K562 (cell line): ENCODE data around the gene CACYBP. TPM values are rescaled to one million over a fixed set of nuclear protein-coding genes. Genes with fewer than 3 reads are reported as not detected.

Source experiments
- BRCA1 ChIP-seq, 2 experiments: fragments of 450-650 bp in 1 of 2; sonication (generic) in 1 of 2; formaldehyde crosslinking in 1 of 2; IDR thresholded peaks; 2 replicates each; pipeline versions ENCODE4 v1.5.0 to v1.6.1; 2017 to 2020; ENCODE audit warnings: mild to moderate bottlenecking in 1 of 2, missing genetic modification reagents in 1 of 2
- CEBPB ChIP-seq: fragments of 450-650 bp; IDR thresholded peaks from 2 replicates; pipeline ENCODE4 v1.6.1; 2016; ENCODE audit warnings: missing genetic modification characterization, missing compliant biosample characterization
- DNMT1 ChIP-seq: fragments of 450-650 bp; IDR thresholded peaks from 2 replicates; pipeline ENCODE4 v1.6.1; 2016; ENCODE audit warnings: antibody characterized with exemption, mild to moderate bottlenecking
- ELK3 ChIP-seq: fragments of 450-650 bp; formaldehyde crosslinking; IDR thresholded peaks from 2 replicates; pipeline ENCODE4 v1.4.0; 2020; ENCODE audit warnings: mild to moderate bottlenecking
- HDAC8 ChIP-seq: fragments of 450-650 bp; IDR thresholded peaks from 2 replicates; pipeline ENCODE4 v1.6.1; 2016; ENCODE audit warnings: mild to moderate bottlenecking, missing genetic modification characterization, moderate library complexity, missing compliant biosample characterization
- IRF1 ChIP-seq: sonication (generic); formaldehyde crosslinking; IDR thresholded peaks from 2 replicates; pipeline ENCODE4 v1.8.0; 2022; ENCODE audit warnings: missing genetic modification reagents, mild to moderate bottlenecking, borderline replicate concordance
- MTA2 ChIP-seq: fragments of 450-650 bp; IDR thresholded peaks from 2 replicates; pipeline ENCODE4 v1.6.1; 2016; ENCODE audit warnings: low read depth
- NR0B1 ChIP-seq: fragments of 450-650 bp; IDR thresholded peaks from one replicate; pipeline ENCODE4 v1.6.1; 2018; ENCODE audit warnings: mild to moderate bottlenecking, moderate library complexity; ENCODE audit not compliant: partially characterized antibody
- RBBP5 ChIP-seq: fragments of 200-600 bp; sonication (generic); IDR thresholded peaks from 2 replicates; pipeline ENCODE4 v1.6.1; 2012; ENCODE audit warnings: borderline replicate concordance, mild to moderate bottlenecking, low read length, control low read depth, inconsistent platforms; ENCODE audit not compliant: insufficient read depth, poor library complexity, severe bottlenecking
- VEZF1 ChIP-seq: fragments of 200-800 bp; sonication (Bioruptor generic); IDR thresholded peaks from 2 replicates; pipeline ENCODE4 v1.6.1; 2017; ENCODE audit warnings: missing genetic modification characterization, missing compliant biosample characterization
- ZC3H4 ChIP-seq: sonication (generic); formaldehyde crosslinking; IDR thresholded peaks from 2 replicates; pipeline ENCODE4 v1.9.0; 2021; ENCODE audit warnings: missing genetic modification reagents, borderline replicate concordance
- ZNF316 ChIP-seq: fragments of 450-650 bp; IDR thresholded peaks from 2 replicates; pipeline ENCODE4 v1.6.1; 2016
- ZNF717 ChIP-seq: fragments of 250-450 bp; sonication (Bioruptor Pico); IDR thresholded peaks from 2 replicates; pipeline ENCODE4 v1.5.0; 2021
- polyA plus RNA-seq, 8 experiments: library from polyadenylated mRNA; depleted of rRNA in 4 of 8; stranded (reverse) in 5 of 8; unstranded in 3 of 8; fragments of >200 nt; fragmentation: Nextera tagmentation in 2 of 8; fragmentation: Illumina TruSeq in 1 of 8; extraction: Ambion mirVana in 2 of 8; extraction: Trizol in 1 of 8; gene quantifications; 2 replicates each; pipeline versions ENCODE4 v1.2.1 to v1.2.3, GENCODE V29; 2011 to 2014; ENCODE audit warnings: inconsistent platforms in 1 of 8, missing spikeins in 1 of 8
- total RNA-seq, 7 experiments: library from RNA; depleted of rRNA in 6 of 7; stranded (reverse); fragments of >200 nt in 6 of 7; fragmentation: Illumina TruSeq in 2 of 7; extraction: Trizol in 2 of 7; gene quantifications; 2 replicates each; pipeline versions ENCODE4 v1.2.1 to v1.2.3, GENCODE V29; 2011 to 2021; ENCODE audit warnings: low replicate concordance in 1 of 7
- TF ChIP-seq, protein P1 (sequence below): IDR thresholded peaks from 2 replicates; pipeline ENCODE4 v1.6.1; 2012; ENCODE audit warnings: low read depth, low read length, improper control_type of control experiment, borderline replicate concordance
- TF ChIP-seq, protein P2 (sequence below): fragments of 250-450 bp; sonication (Bioruptor Pico); IDR thresholded peaks from 2 replicates; pipeline ENCODE4 v1.8.0; 2022; ENCODE audit warnings: moderate library complexity, mild to moderate bottlenecking, inconsistent platforms

Gene CACYBP
- total and polyA plus RNA-seq, 9 of the 15 experiments (the other 6 are each of a cell fraction or from before 2014, with no cell fraction given) = 147 to 1,576 (median 488) TPM

DNA sequence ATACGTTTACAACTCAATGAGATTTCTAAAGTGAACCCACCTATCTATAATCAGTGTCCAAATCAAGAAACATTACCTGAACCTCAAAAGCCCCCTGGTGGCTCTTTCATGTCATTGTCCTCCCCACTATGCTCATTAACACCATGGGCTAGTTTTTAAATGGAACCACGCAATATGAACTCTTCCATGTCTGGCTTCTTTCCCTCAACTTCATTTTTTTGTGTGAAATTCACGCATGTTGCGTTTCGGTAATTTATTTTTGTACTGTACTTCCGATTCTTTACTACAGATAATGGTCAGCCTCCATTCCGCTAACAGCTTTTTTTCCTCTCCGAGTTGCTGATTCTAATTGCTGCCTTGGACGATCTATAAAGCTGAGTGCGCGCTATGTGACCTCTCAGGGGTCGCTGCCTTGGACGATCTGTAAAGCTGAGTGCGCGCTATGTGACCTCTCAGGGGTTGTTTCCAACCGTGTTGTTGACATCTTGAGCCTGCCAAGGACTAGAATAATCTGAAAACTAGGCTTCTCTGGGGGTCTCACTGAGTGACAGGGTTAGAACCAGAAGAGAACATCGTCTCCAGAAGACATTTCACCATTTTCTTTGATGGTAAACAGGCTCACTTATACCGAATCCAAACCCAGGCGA is 1.1 kb upstream of the CACYBP start (continued):
- no peak for TF ChIP-seq BRCA1 (IDR thresholded peaks at IDR 0.05)
- TF ChIP-seq BRCA1 (CRISPR knock-in tag; IDR thresholded peaks at IDR 0.05) = no peak
- peak; percentile 99; the same call in 1 of the 2 replicates for TF ChIP-seq ZC3H4
- TF ChIP-seq, protein P1, sequence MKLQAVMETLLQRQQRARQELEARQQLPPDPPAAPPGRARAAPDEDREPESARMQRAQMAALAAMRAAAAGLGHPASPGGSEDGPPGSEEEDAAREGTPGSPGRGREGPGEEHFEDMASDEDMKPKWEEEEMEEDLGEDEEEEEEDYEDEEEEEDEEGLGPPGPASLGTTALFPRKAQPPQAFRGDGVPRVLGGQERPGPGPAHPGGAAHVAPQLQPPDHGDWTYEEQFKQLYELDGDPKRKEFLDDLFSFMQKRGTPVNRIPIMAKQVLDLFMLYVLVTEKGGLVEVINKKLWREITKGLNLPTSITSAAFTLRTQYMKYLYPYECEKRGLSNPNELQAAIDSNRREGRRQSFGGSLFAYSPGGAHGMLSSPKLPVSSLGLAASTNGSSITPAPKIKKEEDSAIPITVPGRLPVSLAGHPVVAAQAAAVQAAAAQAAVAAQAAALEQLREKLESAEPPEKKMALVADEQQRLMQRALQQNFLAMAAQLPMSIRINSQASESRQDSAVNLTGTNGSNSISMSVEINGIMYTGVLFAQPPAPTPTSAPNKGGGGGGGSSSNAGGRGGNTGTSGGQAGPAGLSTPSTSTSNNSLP = peak; percentile 90; the same call in 1 of the 2 replicates
- TF ChIP-seq DNMT1 = peak; percentile 88; the same call in 1 of the 2 replicates
- TF ChIP-seq NR0B1 = no peak
- peak; percentile 34 for TF ChIP-seq VEZF1
- TF ChIP-seq MTA2 = 0 out of 2 replicates have a peak, but pooled peaks have one; percentile 2
- TF ChIP-seq ZNF316 = peak; percentile 74
- TF ChIP-seq IRF1 (CRISPR knock-in tag) = peak; percentile 3; the same call in 1 of the 2 replicates
- TF ChIP-seq RBBP5 = no peak
- TF ChIP-seq, protein P2, sequence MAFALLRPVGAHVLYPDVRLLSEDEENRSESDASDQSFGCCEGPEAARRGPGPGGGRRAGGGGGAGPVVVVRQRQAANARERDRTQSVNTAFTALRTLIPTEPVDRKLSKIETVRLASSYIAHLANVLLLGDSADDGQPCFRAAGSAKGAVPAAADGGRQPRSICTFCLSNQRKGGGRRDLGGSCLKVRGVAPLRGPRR (CRISPR knock-in tag) = peak; percentile 74; the same call in 1 of the 2 replicates
- no peak for TF ChIP-seq CEBPB (tag)
- TF ChIP-seq HDAC8 (tag) = 0 out of 2 replicates have a peak, but pooled peaks have one; percentile 60
- TF ChIP-seq ELK3 (CRISPR knock-in tag) = no peak
- TF ChIP-seq ZNF717 (CRISPR knock-in tag) = peak; percentile 14; the same call in 1 of the 2 replicates
